Smooth muscle cell (in vitro differentiated cells): ENCODE data around the gene CD79A. TPM values are rescaled to one million over a fixed set of nuclear protein-coding genes. Genes with fewer than 3 reads are reported as not detected.

Experiments
- DNase-seq: peaks from one replicate; lab custom pipeline; 2025; ENCODE audit not compliant: unreplicated experiment; lab: John Stamatoyannopoulos, UW
- H2AFZ ChIP-seq: fragments of 200-600 bp; sonication (generic); 2 replicates; pipeline ENCODE4 v1.6.0; 2016; ENCODE audit warnings: antibody characterized with exemption, low read depth, mild to moderate bottlenecking
- H3F3A ChIP-seq: fragments of 200-600 bp; sonication (generic); 2 replicates; pipeline ENCODE4 v1.6.0; 2017; ENCODE audit warnings: antibody characterized with exemption, low read depth
- H3K27ac ChIP-seq: fragments of 200-600 bp; sonication (generic); 2 replicates; pipeline ENCODE4 v1.5.1; 2016; ENCODE audit warnings: low read depth, mild to moderate bottlenecking
- H3K27me3 ChIP-seq: fragments of 200-600 bp; sonication (generic); 2 replicates; pipeline ENCODE4 v1.6.1; 2016; ENCODE audit warnings: low read depth, mild to moderate bottlenecking
- H3K36me3 ChIP-seq: fragments of 200-600 bp; sonication (generic); 2 replicates; pipeline ENCODE4 v1.5.1; 2016; ENCODE audit warnings: low read depth
- H3K4me1 ChIP-seq: fragments of 200-600 bp; sonication (generic); 2 replicates; pipeline ENCODE4 v1.5.1; 2016; ENCODE audit warnings: low read depth
- H3K4me2 ChIP-seq: fragments of 200-600 bp; sonication (generic); 2 replicates; pipeline ENCODE4 v1.6.0; 2016; ENCODE audit warnings: mild to moderate bottlenecking
- H3K4me3 ChIP-seq: fragments of 200-600 bp; sonication (generic); 2 replicates; pipeline ENCODE4 v1.5.1; 2016; ENCODE audit warnings: mild to moderate bottlenecking
- H3K79me2 ChIP-seq: fragments of 200-600 bp; sonication (generic); 2 replicates; pipeline ENCODE4 v1.6.0; 2016; ENCODE audit warnings: low read depth, mild to moderate bottlenecking
- H3K9ac ChIP-seq: fragments of 200-600 bp; sonication (generic); 2 replicates; pipeline ENCODE4 v1.6.0; 2016; ENCODE audit warnings: low read depth
- H3K9me3 ChIP-seq: fragments of 200-600 bp; sonication (generic); replicated peaks from 2 replicates; pipeline ENCODE4 v1.5.1; 2016; ENCODE audit warnings: low read depth
- H4K20me1 ChIP-seq: fragments of 200-600 bp; sonication (generic); 2 replicates; pipeline ENCODE4 v1.6.0; 2016; ENCODE audit warnings: low read depth
- WGBS: methylation state at CpG from one replicate; pipeline ENCODE4 v1.1.7; 2016; ENCODE audit warnings: low lambda C conversion rate; 5-methylcytosine and 5-hydroxymethylcytosine counted together
- polyA plus RNA-seq: library from polyadenylated mRNA; unstranded; fragments of >200 nt; fragmentation: Nextera tagmentation; extraction: Ambion mirVana; gene quantifications from 2 replicates; pipeline ENCODE4 v1.2.1, GENCODE V29; 2016
- total RNA-seq: library from RNA; depleted of rRNA; stranded (reverse); fragments of >200 nt; gene quantifications from 2 replicates; pipeline ENCODE4 v1.2.3, GENCODE V29; 2014
- TF ChIP-seq, protein P1 (sequence below): fragments of 200-600 bp; sonication (generic); IDR thresholded peaks from 2 replicates; pipeline ENCODE4 v1.5.1; 2017; ENCODE audit warnings: borderline replicate concordance, mild to moderate bottlenecking, antibody characterized with exemption; ENCODE audit not compliant: insufficient read depth, poor library complexity, severe bottlenecking

CD79A gene
- total and polyA plus RNA-seq, 2 experiments from 2014 or later: 0.41 TPM; not detected in 1

DNA sequence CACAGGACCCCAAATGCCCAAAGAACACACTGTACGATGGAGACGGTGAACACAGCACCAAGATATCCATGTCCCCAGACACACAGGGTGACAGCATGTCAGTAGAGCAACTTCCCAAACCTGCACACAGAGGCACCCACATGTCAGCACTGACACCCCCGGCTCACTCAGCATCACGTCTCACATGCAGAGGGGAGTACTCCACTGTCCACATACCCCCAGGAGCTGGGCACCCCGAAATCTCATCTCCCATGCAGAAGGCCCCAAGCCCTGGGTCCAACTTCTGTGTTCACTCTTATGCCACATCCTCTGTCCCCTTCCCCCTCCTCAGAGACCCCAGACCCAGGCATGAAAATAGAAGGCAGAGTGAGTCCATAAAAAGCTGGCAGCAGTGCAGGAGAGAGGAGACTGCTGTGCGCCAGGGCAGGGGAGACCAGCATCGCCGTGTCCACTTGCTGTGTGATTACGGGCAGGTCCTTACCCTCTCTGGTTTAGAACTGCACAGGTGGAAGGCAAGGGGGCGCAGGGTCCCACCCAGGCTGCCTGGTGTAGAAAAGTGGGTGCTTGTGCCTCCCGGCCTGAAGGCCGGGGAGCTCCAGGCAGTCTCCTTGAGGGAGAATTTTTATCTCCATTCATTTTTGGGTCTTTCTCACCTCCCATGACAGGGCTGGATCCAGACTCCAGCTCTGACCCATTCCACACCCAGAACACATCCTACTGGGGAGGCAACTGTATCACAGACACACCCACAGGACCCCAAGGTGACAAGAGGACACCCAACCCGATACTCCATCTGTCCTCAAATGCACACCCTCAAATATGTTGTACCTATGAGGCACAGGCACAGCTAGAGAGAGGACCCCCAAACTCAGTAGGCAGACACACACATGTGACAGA, 34.2 kb downstream of the CD79A start:
- no peak overlapping the region for H3K9ac ChIP-seq
- no peaks in the 10 kb centered on the region for H3K9me3 ChIP-seq
- peaks cover 42% of the 10 kb centered on the region for H4K20me1 ChIP-seq
- no peaks in the 10 kb centered on the region for H3K79me2 ChIP-seq
- TF ChIP-seq, protein P1, sequence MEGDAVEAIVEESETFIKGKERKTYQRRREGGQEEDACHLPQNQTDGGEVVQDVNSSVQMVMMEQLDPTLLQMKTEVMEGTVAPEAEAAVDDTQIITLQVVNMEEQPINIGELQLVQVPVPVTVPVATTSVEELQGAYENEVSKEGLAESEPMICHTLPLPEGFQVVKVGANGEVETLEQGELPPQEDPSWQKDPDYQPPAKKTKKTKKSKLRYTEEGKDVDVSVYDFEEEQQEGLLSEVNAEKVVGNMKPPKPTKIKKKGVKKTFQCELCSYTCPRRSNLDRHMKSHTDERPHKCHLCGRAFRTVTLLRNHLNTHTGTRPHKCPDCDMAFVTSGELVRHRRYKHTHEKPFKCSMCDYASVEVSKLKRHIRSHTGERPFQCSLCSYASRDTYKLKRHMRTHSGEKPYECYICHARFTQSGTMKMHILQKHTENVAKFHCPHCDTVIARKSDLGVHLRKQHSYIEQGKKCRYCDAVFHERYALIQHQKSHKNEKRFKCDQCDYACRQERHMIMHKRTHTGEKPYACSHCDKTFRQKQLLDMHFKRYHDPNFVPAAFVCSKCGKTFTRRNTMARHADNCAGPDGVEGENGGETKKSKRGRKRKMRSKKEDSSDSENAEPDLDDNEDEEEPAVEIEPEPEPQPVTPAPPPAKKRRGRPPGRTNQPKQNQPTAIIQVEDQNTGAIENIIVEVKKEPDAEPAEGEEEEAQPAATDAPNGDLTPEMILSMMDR: no peak
- H2AFZ ChIP-seq: no peak overlapping the region
- no peak for DNase-seq
- no peaks in the 10 kb centered on the region for H3F3A ChIP-seq
- H3K27me3 ChIP-seq: peaks cover 57% of the 10 kb centered on the region
- 84% methylated on average over 13 of the region's 13 CpGs for WGBS
- no peak overlapping the region for H3K4me2 ChIP-seq
- H3K4me3 ChIP-seq: no peak overlapping the region
- H3K27ac ChIP-seq: no peak overlapping the region
- H3K4me1 ChIP-seq: no peaks in the 10 kb centered on the region
- no peaks in the 10 kb centered on the region for H3K36me3 ChIP-seq

DNA sequence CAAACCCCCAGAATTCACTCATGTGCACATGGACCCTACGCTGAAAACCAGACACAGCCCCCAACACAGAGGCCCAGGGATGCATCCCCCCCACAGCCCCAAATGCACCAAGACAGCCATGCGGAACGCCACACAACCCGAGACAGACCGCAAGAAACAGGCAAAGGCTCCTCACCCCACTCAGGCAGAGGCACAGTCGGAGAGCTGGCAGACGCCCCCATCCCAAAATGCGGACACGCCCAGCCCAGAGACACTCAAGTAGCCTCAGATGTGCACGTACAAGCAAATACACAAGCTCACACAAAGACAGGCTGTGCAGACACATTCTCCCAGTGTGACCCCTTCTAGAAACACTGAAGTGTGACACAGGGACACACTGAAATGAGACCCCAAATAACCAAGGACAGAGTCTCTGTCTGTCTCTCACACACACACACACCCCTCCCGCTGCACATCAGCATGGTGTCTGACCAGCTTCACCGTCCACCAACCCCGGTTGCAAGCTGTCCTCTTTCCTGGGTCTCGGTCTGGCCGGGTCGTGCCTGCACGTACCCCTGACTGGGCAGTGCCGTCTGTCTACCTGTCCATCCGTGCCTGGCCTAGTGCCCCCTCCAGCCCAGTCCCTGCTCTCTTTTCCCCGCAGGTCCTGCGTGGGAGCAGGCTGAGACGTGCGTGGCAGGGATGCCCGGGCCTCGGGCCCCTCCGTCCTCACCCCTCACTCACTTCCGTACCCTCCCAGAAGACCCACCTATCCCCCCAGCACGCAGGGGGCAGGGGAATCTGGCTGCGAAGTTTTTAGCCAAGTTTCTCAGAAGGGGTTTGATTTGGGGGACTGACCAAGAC, 35.0 kb downstream of the CD79A start:
- Histone ChIP-seq H3K4me1 (no peaks in the 10 kb centered on the region), H3K9me3 (no peaks in the 10 kb centered on the region), H3K4me3 (no peak overlapping the region), H3F3A (no peaks in the 10 kb centered on the region), H2AFZ (no peak overlapping the region), H3K9ac (no peak overlapping the region), H3K79me2 (no peaks in the 10 kb centered on the region), H4K20me1 (peaks cover 34% of the 10 kb centered on the region), H3K36me3 (no peaks in the 10 kb centered on the region), H3K27me3 (peaks cover 66% of the 10 kb centered on the region), H3K27ac (no peak overlapping the region), H3K4me2 (no peak overlapping the region)
- WGBS: 26% methylated on average over 29 of the region's 29 CpGs
- TF ChIP-seq, protein P1: no peak
- DNase-seq: no peak

DNA sequence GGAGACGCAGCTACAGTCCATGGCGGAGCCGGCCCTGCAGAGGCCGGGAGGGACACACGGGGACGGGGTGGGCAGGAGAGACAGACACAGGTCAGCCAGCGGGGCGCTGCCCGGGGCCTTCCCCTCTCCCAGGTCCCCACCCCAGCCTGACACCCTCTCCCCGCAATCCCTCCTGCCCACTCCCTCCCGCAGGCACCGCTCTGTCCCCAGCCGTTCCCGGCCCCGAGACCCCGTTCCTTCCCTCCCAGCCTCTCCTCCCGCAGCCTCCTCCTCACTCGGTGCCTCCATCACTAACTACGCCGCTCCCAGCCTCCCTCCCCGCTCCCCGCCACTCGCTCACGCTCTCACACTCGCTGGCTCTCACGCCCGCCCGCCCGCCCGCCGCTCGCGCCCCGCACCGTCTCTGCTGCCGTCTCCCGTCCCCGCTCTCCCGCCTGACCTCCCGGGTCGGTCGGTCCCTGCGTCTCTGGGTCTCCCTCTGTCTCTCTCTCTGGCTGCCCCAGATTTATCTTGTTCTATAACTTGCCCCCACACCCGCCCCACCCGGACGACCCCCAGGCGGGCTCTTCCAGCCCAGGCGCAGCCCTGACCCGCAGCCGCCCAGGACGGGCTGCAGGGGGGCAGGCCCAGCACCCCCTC, 35.9 kb downstream of the CD79A start:
- no peak overlapping the region for H3K4me3 ChIP-seq
- H3K4me1 ChIP-seq: no peaks in the 10 kb centered on the region
- WGBS: no CpG with 5 or more reads among the region's 51 CpGs
- no peaks in the 10 kb centered on the region for H3K36me3 ChIP-seq
- no peak overlapping the region for H3K27ac ChIP-seq
- no peak for DNase-seq
- no peak overlapping the region for H3K9ac ChIP-seq
- H3F3A ChIP-seq: no peaks in the 10 kb centered on the region
- peaks cover 75% of the 10 kb centered on the region for H3K27me3 ChIP-seq
- H3K4me2 ChIP-seq: no peak overlapping the region
- TF ChIP-seq, protein P1: no peak
- no peaks in the 10 kb centered on the region for H3K79me2 ChIP-seq
- H2AFZ ChIP-seq: no peak overlapping the region
- H3K9me3 ChIP-seq: no peaks in the 10 kb centered on the region
- peaks cover 34% of the 10 kb centered on the region for H4K20me1 ChIP-seq
